Mesenchymal stem cell (in vitro differentiated cells and primary cell): ENCODE measurements around the gene PARP11. TPM values are rescaled to one million over a fixed set of nuclear protein-coding genes. Genes with fewer than 3 reads are reported as not detected.

Experiments used
- DNase-seq: peaks from one replicate; pipeline ENCODE4 v3.0.0-alpha.2; 2013
- H2AFZ ChIP-seq: one replicate; pipeline ENCODE4 v1.6.1; 2013; ENCODE audit warnings: low read depth, mild to moderate bottlenecking, control low read depth, inconsistent platforms, low read length, moderate library complexity
- H2AK5ac ChIP-seq: 2 replicates; pipeline ENCODE4 v1.6.1; 2013; ENCODE audit warnings: low read length, moderate library complexity, mild to moderate bottlenecking, inconsistent platforms; ENCODE audit not compliant: severe bottlenecking
- H2BK120ac ChIP-seq: one replicate; pipeline ENCODE4 v1.6.1; 2013; ENCODE audit warnings: low read depth, mild to moderate bottlenecking, inconsistent platforms, low read length, moderate library complexity
- H2BK12ac ChIP-seq, 2 experiments: one replicate each; pipeline ENCODE4 v1.6.1; 2013; ENCODE audit warnings: inconsistent platforms in 2 of 2, low read length in 2 of 2, mild to moderate bottlenecking in 2 of 2, moderate library complexity in 2 of 2, control low read depth in 1 of 2
- H2BK15ac ChIP-seq: one replicate; pipeline ENCODE4 v1.6.1; 2013; ENCODE audit warnings: mild to moderate bottlenecking, low read depth, inconsistent platforms; ENCODE audit not compliant: poor library complexity, severe bottlenecking
- H2BK5ac ChIP-seq: 2 replicates; pipeline ENCODE4 v1.6.1; 2013; ENCODE audit warnings: low read depth, mild to moderate bottlenecking, low read length, control low read depth, inconsistent platforms; ENCODE audit not compliant: poor library complexity, severe bottlenecking
- H3K14ac ChIP-seq, 2 experiments: one replicate each; pipeline ENCODE4 v1.6.1; 2013; ENCODE audit warnings: inconsistent platforms in 2 of 2, low read length in 2 of 2, control low read depth in 1 of 2, mild to moderate bottlenecking in 1 of 2, moderate library complexity in 1 of 2
- H3K18ac ChIP-seq, 2 experiments: one replicate each; pipeline ENCODE4 v1.6.1; 2013; ENCODE audit warnings: inconsistent platforms in 2 of 2, low read length in 2 of 2, control low read depth in 1 of 2, low read depth in 1 of 2, mild to moderate bottlenecking in 1 of 2
- H3K23ac ChIP-seq, 2 experiments: one replicate each; pipeline ENCODE4 v1.6.1; 2013; ENCODE audit warnings: inconsistent platforms in 2 of 2, low read length in 2 of 2, mild to moderate bottlenecking in 2 of 2, moderate library complexity in 2 of 2, control low read depth in 1 of 2
- H3K27ac ChIP-seq: 2 replicates; pipeline ENCODE4 v1.5.1; 2013; ENCODE audit warnings: mild to moderate bottlenecking, moderate library complexity, low read length, control low read depth, inconsistent platforms; ENCODE audit not compliant: poor library complexity, severe bottlenecking
- H3K27me3 ChIP-seq, 2 experiments: 2 replicates each; pipeline versions ENCODE4 v1.6.1 to v1.7.0; 2013; ENCODE audit warnings: low read length in 2 of 2, mild to moderate bottlenecking in 2 of 2, moderate library complexity in 2 of 2, control low read depth in 1 of 2, inconsistent platforms in 1 of 2; ENCODE audit not compliant: control insufficient read depth in 1 of 2, insufficient read depth in 1 of 2
- H3K36me3 ChIP-seq, 2 experiments: 2 replicates each; pipeline versions ENCODE4 v1.6.1 to v1.7.0; 2013; ENCODE audit warnings: low read length in 2 of 2, control low read depth in 1 of 2, inconsistent platforms in 1 of 2, low read depth in 1 of 2, mild to moderate bottlenecking in 1 of 2; ENCODE audit not compliant: insufficient read depth in 2 of 2, control insufficient read depth in 1 of 2
- H3K4ac ChIP-seq, 2 experiments: one replicate each; pipeline ENCODE4 v1.6.1; 2013; ENCODE audit warnings: inconsistent platforms in 2 of 2, low read length in 2 of 2, mild to moderate bottlenecking in 2 of 2, moderate library complexity in 2 of 2, control low read depth in 1 of 2, low read depth in 1 of 2
- H3K4me1 ChIP-seq: 2 replicates; pipeline ENCODE4 v1.6.1; 2013; ENCODE audit warnings: low read depth, low read length, control low read depth; ENCODE audit not compliant: control insufficient read depth, insufficient read depth
- H3K4me2 ChIP-seq: 2 replicates; pipeline ENCODE4 v1.6.1; 2013; ENCODE audit warnings: low read length, mild to moderate bottlenecking, inconsistent platforms; ENCODE audit not compliant: poor library complexity, severe bottlenecking
- H3K4me3 ChIP-seq, 2 experiments: 2 replicates each; pipeline versions ENCODE4 v1.5.1 to v1.7.0; 2013; ENCODE audit warnings: low read length in 2 of 2, mild to moderate bottlenecking in 2 of 2, control low read depth in 1 of 2, low read depth in 1 of 2; ENCODE audit not compliant: insufficient read depth in 1 of 2
- H3K79me1 ChIP-seq: replicated peaks from 2 replicates; pipeline ENCODE4 v1.6.1; 2013; ENCODE audit warnings: mild to moderate bottlenecking, control low read depth, low read length, inconsistent platforms; ENCODE audit not compliant: poor library complexity, severe bottlenecking
- H3K9ac ChIP-seq: 2 replicates; pipeline ENCODE4 v1.7.0; 2013; ENCODE audit warnings: mild to moderate bottlenecking, low read length, moderate library complexity
- H3K9me3 ChIP-seq: 2 replicates; pipeline ENCODE4 v1.7.0; 2013; ENCODE audit warnings: mild to moderate bottlenecking, low read length; ENCODE audit not compliant: control insufficient read depth
- H4K8ac ChIP-seq: one replicate; pipeline ENCODE4 v1.6.1; 2013; ENCODE audit warnings: inconsistent platforms, mild to moderate bottlenecking, low read length, moderate library complexity
- H4K91ac ChIP-seq: one replicate; pipeline ENCODE4 v1.6.1; 2013; ENCODE audit warnings: mild to moderate bottlenecking, low read length, inconsistent platforms
- WGBS: methylation state at CpG from one replicate; pipeline ENCODE4 v1.1.7; 2013; ENCODE audit warnings: mixed read lengths; 5-methylcytosine and 5-hydroxymethylcytosine counted together
- polyA plus RNA-seq, 2 experiments: library from polyadenylated mRNA; stranded (reverse); fragments of 200-250 nt; gene quantifications; one replicate each; pipeline ENCODE4 v1.2.3, GENCODE V29; 2013

PARP11 gene, protein sequence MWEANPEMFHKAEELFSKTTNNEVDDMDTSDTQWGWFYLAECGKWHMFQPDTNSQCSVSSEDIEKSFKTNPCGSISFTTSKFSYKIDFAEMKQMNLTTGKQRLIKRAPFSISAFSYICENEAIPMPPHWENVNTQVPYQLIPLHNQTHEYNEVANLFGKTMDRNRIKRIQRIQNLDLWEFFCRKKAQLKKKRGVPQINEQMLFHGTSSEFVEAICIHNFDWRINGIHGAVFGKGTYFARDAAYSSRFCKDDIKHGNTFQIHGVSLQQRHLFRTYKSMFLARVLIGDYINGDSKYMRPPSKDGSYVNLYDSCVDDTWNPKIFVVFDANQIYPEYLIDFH
- polyA plus RNA-seq (2013, experiment 1 of 2) = 6.5 TPM
- polyA plus RNA-seq (2013, experiment 2 of 2) = 5.6 TPM

GRCh38 chr12:3872800-3873636, at the start of gene PARP11:
PARP11 (minus strand) TSS chr12:3873399; CDS start chr12:3873229, 170 bp downstream.
- Histone ChIP-seq H3K9me3 (peaks cover 1% of the 10 kb centered on the region), H2AK5ac (peak within 1 kb of the TSS; percentile 70), H3K36me3 (no peaks in the 10 kb centered on the region), H3K27me3 (peaks cover 0 to 3% of the 10 kb centered on the region in 2 experiments), H3K14ac (peak within 1 kb of the TSS in 1 of 2 experiments; percentile 26), H3K4me2 (peak within 1 kb of the TSS; percentile 95), H4K91ac (peak within 1 kb of the TSS; percentile 50), H3K4me3 (peak within 1 kb of the TSS; percentile 80 to 97), H2BK5ac (peak within 1 kb of the TSS; percentile 100), H2BK15ac (no peak within 1 kb of the TSS), H3K27ac (peak within 1 kb of the TSS; percentile 99), H2AFZ (peak within 1 kb of the TSS; percentile 29), H3K4ac (peak within 1 kb of the TSS in 1 of 2 experiments; percentile 40), H3K79me1 (peaks cover 24% of the 10 kb centered on the region), H3K9ac (peak within 1 kb of the TSS; percentile 97), H4K8ac (peak within 1 kb of the TSS; percentile 93), H3K4me1 (no peaks in the 10 kb centered on the region), H3K23ac (no peak within 1 kb of the TSS), H2BK12ac (peak within 1 kb of the TSS in 1 of 2 experiments; percentile 24), H3K18ac (peak within 1 kb of the TSS; percentile 78 to 92), H2BK120ac (peak within 1 kb of the TSS; percentile 94)
- DNase-seq = peak; percentile 97
- 1% methylated on average over 31 of the region's 55 CpGs for WGBS

DNA sequence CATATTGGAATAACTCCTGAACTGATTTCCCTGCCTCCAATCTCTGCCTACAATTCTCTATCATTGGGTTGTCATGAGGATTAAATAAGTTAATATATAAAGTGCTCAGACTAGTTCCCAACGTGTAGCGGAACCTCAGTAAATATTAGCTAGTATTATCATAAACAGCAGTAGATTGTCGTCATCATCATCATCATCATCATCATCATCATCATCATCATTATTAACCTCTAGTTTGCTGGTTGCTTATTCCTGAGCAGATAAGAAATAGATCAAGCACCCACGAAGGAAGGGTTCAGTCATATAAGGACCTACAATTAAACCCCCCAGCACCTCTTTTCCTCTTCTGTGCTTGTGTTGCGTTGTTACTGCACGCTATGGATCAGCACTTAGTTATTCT, 48.8 kb upstream of the PARP11 start:
- Histone ChIP-seq H2AK5ac (no peak overlapping the region), H3K4me2 (no peak overlapping the region), H2BK5ac (no peak overlapping the region), H3K4me3 (no peak overlapping the region), H3K4ac (no peak overlapping the region), H3K36me3 (no peaks in the 10 kb centered on the region), H3K27ac (no peak overlapping the region), H3K9ac (no peak overlapping the region), H3K79me1 (no peaks in the 10 kb centered on the region), H3K14ac (no peak overlapping the region), H3K23ac (no peak overlapping the region), H2BK120ac (no peak overlapping the region), H3K4me1 (no peaks in the 10 kb centered on the region), H2AFZ (no peak overlapping the region), H2BK15ac (no peak overlapping the region), H4K8ac (no peak overlapping the region), H3K18ac (no peak overlapping the region), H4K91ac (no peak overlapping the region), H3K9me3 (no peaks in the 10 kb centered on the region), H3K27me3 (peaks cover 7 to 71% of the 10 kb centered on the region in 2 experiments), H2BK12ac (no peak overlapping the region)
- WGBS = 83% methylated on average over 6 of the region's 6 CpGs
- no peak for DNase-seq

GRCh38 chr12:3921526-3921925, 48.3 kb upstream of the PARP11 start:
- Histone ChIP-seq H2AK5ac (no peak overlapping the region), H3K23ac (no peak overlapping the region), H3K4me1 (no peaks in the 10 kb centered on the region), H2AFZ (no peak overlapping the region), H3K36me3 (no peaks in the 10 kb centered on the region), H3K27ac (no peak overlapping the region), H2BK12ac (no peak overlapping the region), H3K18ac (no peak overlapping the region), H3K4me3 (no peak overlapping the region), H4K91ac (no peak overlapping the region), H3K4me2 (no peak overlapping the region), H2BK15ac (no peak overlapping the region), H3K79me1 (no peaks in the 10 kb centered on the region), H4K8ac (no peak overlapping the region), H3K14ac (no peak overlapping the region), H2BK5ac (no peak overlapping the region), H3K27me3 (peaks cover 7 to 67% of the 10 kb centered on the region in 2 experiments), H3K4ac (no peak overlapping the region), H3K9me3 (no peaks in the 10 kb centered on the region), H2BK120ac (no peak overlapping the region), H3K9ac (no peak overlapping the region)
- no peak for DNase-seq
- WGBS = 67% methylated on average over 3 of the region's 3 CpGs

- H3K4me1 ChIP-seq = no peaks in the 10 kb centered on the region
- no peak overlapping the region for H4K91ac ChIP-seq
- no peak overlapping the region for H2BK5ac ChIP-seq
- no peak overlapping the region for H3K14ac ChIP-seq
- no peak overlapping the region for H3K4me3 ChIP-seq
- no peak overlapping the region for H2AFZ ChIP-seq
- H2BK15ac ChIP-seq = no peak overlapping the region
- H3K27me3 ChIP-seq = peaks cover 7 to 67% of the 10 kb centered on the region in 2 experiments
- 71% methylated on average over 7 of the region's 7 CpGs for WGBS
- H3K27ac ChIP-seq = no peak overlapping the region
- H3K23ac ChIP-seq = no peak overlapping the region
- no peak overlapping the region for H2AK5ac ChIP-seq
- no peaks in the 10 kb centered on the region for H3K79me1 ChIP-seq
- no peak overlapping the region for H2BK12ac ChIP-seq
- no peak overlapping the region for H3K9ac ChIP-seq
- no peaks in the 10 kb centered on the region for H3K36me3 ChIP-seq
- no peak for DNase-seq
- H3K18ac ChIP-seq = no peak overlapping the region
- no peak overlapping the region for H3K4ac ChIP-seq
- no peak overlapping the region for H2BK120ac ChIP-seq
- H3K9me3 ChIP-seq = no peaks in the 10 kb centered on the region
- H3K4me2 ChIP-seq = no peak overlapping the region
- no peak overlapping the region for H4K8ac ChIP-seq
Observed at GRCh38 chr12:3921151-3921471, 47.9 kb upstream of the PARP11 start.
